Breast epithelium (tissue), 3 donors: Measurements from ENCODE around the gene ERGIC1.
A peak's percentile ranks its signal among the peaks of the same experiment; 100 is the strongest.

Experiments used
- CTCF ChIP-seq, 3 donors: fragments of 450-650 bp; IDR thresholded peaks; one replicate each; pipeline ENCODE4 v1.5.1; 2016 to 2017; ENCODE audit warnings: antibody characterized with exemption in 3 of 3, mild to moderate bottlenecking in 3 of 3, moderate library complexity in 3 of 3
- POLR2A ChIP-seq: fragments of 450-650 bp; IDR thresholded peaks from one replicate; pipeline ENCODE4 v1.6.1; 2016; ENCODE audit warnings: antibody characterized with exemption, mild to moderate bottlenecking, moderate library complexity
- POLR2AphosphoS5 ChIP-seq, 3 donors: sonication (generic); formaldehyde crosslinking; IDR thresholded peaks; one replicate each; pipeline ENCODE4 v1.6.1; 2017; ENCODE audit warnings: antibody characterized with exemption in 3 of 3

- TF ChIP-seq CTCF (IDR thresholded peaks at IDR 0.05) (no peak), POLR2A (no peak), POLR2AphosphoS5 (IDR thresholded peaks at IDR 0.05) (peak; percentile 14 to 64 (median 16))
Observed at GRCh38 chr5:172910828-172911627, 77.0 kb downstream of the ERGIC1 start.
